Muscle layer of duodenum (tissue), 2 donors: ENCODE results near the gene PTPRN2.

Experiments
- H3K27ac ChIP-seq: one replicate; pipeline ENCODE4 v1.7.0; 2013; ENCODE audit warnings: mild to moderate bottlenecking, low read length
- H3K27me3 ChIP-seq: one replicate; pipeline ENCODE4 v1.7.0; 2013; ENCODE audit warnings: low read depth, mild to moderate bottlenecking, control low read depth, low read length
- H3K36me3 ChIP-seq, 2 donors: one replicate each; pipeline ENCODE4 v1.7.0; 2013; ENCODE audit warnings: low read length in 2 of 2, control low read depth in 1 of 2, mild to moderate bottlenecking in 1 of 2; ENCODE audit not compliant: insufficient read depth in 2 of 2, control insufficient read depth in 1 of 2
- H3K4me1 ChIP-seq, 2 donors: one replicate each; pipeline ENCODE4 v1.7.0; 2013; ENCODE audit warnings: low read length in 2 of 2, mild to moderate bottlenecking in 2 of 2, control low read depth in 1 of 2, moderate library complexity in 1 of 2; ENCODE audit not compliant: insufficient read depth in 2 of 2, control insufficient read depth in 1 of 2
- H3K4me3 ChIP-seq, 2 donors: one replicate each; pipeline ENCODE4 v1.7.0; 2013; ENCODE audit warnings: low read length in 2 of 2, low read depth in 1 of 2, mild to moderate bottlenecking in 1 of 2
- H3K9me3 ChIP-seq, 2 donors: one replicate each; pipeline ENCODE4 v1.7.0; 2013; ENCODE audit warnings: low read length in 2 of 2, control low read depth in 1 of 2, mild to moderate bottlenecking in 1 of 2; ENCODE audit not compliant: control insufficient read depth in 1 of 2
- donor health status: healthy.

PTPRN2 gene

GRCh38 chr7:158083526-158084310 lies 503.9 kb downstream of the PTPRN2 start:
- H3K36me3 ChIP-seq, result no peaks in the 10 kb centered on the region
- H3K4me1 ChIP-seq, result no peaks in the 10 kb centered on the region
- H3K27me3 ChIP-seq, result no peaks in the 10 kb centered on the region
- no peak overlapping the region for H3K4me3 ChIP-seq
- no peak overlapping the region for H3K27ac ChIP-seq
- H3K9me3 ChIP-seq, result peaks cover 0 to 10% of the 10 kb centered on the region in 2 donors

GRCh38 chr7:158082761-158083160 lies 504.9 kb downstream of the PTPRN2 start:
- Histone ChIP-seq H3K27me3 (no peaks in the 10 kb centered on the region), H3K4me1 (no peaks in the 10 kb centered on the region), H3K27ac (no peak overlapping the region), H3K9me3 (peaks cover 0 to 10% of the 10 kb centered on the region in 2 donors), H3K36me3 (no peaks in the 10 kb centered on the region), H3K4me3 (no peak overlapping the region)

DNA sequence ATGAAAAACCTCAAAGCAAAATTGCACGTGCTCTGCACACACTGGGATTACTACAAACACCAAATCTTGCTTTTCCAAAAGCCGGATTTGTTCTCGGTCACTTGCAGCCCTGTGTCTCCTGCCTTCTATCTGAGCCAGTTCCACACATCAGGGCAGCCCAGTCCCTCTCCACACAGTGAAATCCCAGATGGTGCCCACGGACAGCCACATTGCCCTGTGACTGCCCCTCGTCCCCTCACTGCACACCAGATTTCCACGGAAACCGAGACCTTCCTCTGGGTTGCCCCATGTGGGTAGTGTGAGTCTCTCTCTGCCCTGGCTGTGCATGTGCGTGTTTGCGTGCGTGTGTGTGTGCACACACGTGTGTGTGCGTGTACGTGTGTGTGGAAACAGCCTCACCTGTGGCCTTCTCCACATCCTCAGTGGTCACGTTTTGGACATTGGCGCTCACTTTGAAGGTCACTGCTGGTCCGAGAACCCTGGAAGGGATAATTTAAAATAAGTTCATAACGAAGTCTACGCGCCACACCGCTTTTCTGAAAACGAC lies 506.7 kb downstream of the PTPRN2 start:
- Histone ChIP-seq H3K4me1 (no peaks in the 10 kb centered on the region), H3K36me3 (no peaks in the 10 kb centered on the region), H3K27ac (no peak overlapping the region), H3K9me3 (no peaks in the 10 kb centered on the region), H3K4me3 (no peak overlapping the region), H3K27me3 (no peaks in the 10 kb centered on the region)

DNA sequence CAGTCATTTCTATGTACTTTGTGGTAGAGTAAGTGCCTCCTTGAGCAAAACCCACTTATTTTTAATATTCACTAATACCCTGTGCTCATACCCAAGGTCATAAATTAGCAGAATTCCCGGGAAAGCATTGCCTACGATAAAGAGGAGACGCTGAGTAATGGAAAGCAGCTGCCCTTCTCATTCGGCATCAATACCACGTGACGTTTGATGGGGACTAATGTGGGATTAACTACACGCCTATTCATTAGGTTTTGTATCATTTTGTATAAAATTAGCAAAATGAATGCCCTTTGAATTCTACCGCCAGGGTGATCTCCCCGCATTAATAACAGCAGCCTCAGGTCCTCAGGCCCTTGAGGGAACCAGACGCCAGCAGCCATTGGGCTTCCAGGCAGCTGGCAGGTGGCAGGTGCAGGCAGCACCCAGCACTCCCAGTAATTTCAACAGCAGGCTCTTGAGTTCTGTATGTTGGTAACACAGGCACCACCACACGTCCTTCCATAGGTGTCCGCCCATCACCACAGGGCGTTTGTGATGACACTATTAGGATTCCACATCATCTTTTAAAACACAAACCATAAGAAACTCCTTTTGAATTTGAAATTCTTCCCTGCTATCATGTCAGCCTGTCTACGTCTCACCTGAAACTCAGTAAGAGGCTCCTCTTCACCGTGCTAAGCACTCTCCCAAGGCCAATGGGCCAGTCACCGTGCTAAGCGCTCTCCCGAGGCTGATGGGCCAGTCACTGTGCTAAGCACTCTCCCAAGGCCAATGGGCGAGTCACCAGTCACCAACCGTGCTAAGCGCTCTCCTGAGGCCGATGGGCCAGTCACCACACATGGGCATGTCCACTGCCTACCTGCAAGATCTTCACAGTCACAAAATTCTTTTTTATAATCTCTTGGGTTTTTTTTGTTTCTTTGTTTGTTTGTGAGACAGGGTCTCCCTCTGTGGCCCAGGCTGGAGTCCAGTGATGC lies 509.4 kb downstream of the PTPRN2 start:
- no peaks in the 10 kb centered on the region for H3K9me3 ChIP-seq
- no peaks in the 10 kb centered on the region for H3K4me1 ChIP-seq
- H3K27ac ChIP-seq, result no peak overlapping the region
- H3K36me3 ChIP-seq, result no peaks in the 10 kb centered on the region
- no peaks in the 10 kb centered on the region for H3K27me3 ChIP-seq
- no peak overlapping the region for H3K4me3 ChIP-seq

DNA sequence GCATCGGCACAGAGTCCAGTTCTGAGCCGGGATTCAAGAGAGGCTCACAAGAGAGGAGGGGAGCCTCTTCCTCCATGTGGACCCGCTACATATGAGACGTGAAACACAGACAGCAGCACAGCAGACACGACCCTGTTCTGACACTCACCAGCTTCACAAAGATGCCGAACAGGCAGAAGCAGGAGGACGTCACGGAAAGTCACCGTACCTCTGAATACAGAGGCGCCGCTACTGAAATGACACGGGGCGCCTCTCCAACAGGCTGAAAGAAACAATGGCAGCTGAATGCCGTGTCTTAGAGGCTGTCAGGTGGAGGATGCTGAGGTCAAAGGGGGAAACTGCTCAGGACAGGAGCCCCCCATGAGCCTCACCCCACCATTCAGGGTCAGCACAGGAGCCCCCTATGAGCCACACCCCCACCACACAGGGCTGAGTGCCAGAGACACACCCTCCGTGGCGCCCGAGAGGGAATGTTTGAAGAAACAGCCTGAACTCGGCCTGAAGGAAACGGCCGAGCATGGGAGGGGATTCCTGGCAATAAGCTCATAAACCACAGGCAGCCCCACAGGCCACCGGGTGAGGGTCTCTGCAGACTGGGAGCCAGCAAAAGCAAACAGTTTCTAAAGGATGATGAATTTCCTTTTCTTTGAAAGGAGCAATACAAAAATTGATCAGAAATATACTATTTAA lies 510.3 kb downstream of the PTPRN2 start:
- Histone ChIP-seq H3K9me3 (no peaks in the 10 kb centered on the region), H3K27ac (no peak overlapping the region), H3K4me1 (no peaks in the 10 kb centered on the region), H3K36me3 (no peaks in the 10 kb centered on the region), H3K27me3 (no peaks in the 10 kb centered on the region), H3K4me3 (no peak overlapping the region)

GRCh38 chr7:158076656-158077055 lies 511.0 kb downstream of the PTPRN2 start:
- no peaks in the 10 kb centered on the region for H3K27me3 ChIP-seq
- no peak overlapping the region for H3K4me3 ChIP-seq
- H3K9me3 ChIP-seq, result no peaks in the 10 kb centered on the region
- no peaks in the 10 kb centered on the region for H3K36me3 ChIP-seq
- no peaks in the 10 kb centered on the region for H3K4me1 ChIP-seq
- H3K27ac ChIP-seq, result no peak overlapping the region

DNA sequence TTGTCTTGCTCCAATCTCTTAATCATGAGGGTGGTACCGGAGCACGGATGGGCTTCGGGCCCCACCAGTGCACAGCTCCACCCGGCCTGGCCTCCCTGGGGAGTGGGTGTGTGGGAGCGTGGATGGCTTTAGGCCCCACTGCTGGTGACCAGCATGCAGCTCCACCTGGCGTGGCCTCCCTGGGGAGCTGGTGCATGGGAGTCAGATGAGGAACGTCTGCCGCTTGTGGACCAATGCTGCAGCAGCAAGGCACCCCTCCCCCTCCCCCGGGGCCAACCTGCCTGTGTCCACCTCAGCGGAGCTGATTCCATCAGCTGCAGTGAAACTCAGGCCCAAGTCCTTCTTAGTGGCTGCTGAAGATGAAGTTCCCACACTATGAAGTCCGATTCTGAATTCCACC lies 511.4 kb downstream of the PTPRN2 start:
- Histone ChIP-seq H3K27me3 (no peaks in the 10 kb centered on the region), H3K9me3 (no peaks in the 10 kb centered on the region), H3K4me3 (no peak overlapping the region), H3K36me3 (no peaks in the 10 kb centered on the region), H3K4me1 (no peaks in the 10 kb centered on the region), H3K27ac (no peak overlapping the region)

DNA sequence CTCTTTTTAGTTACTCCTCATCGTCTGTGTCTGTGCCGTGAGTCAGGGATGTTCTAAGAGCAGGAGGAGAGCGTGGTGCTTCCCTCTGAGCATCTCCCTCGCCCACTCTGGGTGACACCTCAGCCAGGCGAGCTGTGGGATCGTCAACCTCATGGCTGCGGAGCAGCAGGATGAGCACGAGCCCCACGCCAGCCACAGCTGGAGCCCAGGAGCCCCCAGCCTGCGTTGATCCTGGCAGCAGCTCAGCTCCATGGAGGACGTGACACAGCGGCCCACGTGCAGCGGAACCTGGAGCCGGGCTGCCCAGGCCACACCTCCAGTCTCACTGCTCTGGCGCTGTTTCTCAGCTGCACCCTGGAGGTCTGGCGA lies 512.0 kb downstream of the PTPRN2 start:
- Histone ChIP-seq H3K27me3 (no peaks in the 10 kb centered on the region), H3K27ac (no peak overlapping the region), H3K4me3 (no peak overlapping the region), H3K36me3 (no peaks in the 10 kb centered on the region), H3K4me1 (no peaks in the 10 kb centered on the region), H3K9me3 (no peaks in the 10 kb centered on the region)

GRCh38 chr7:158074896-158075632 lies 512.6 kb downstream of the PTPRN2 start:
- H3K27ac ChIP-seq, result no peak overlapping the region
- no peaks in the 10 kb centered on the region for H3K9me3 ChIP-seq
- H3K27me3 ChIP-seq, result no peaks in the 10 kb centered on the region
- no peaks in the 10 kb centered on the region for H3K36me3 ChIP-seq
- no peak overlapping the region for H3K4me3 ChIP-seq
- no peaks in the 10 kb centered on the region for H3K4me1 ChIP-seq

DNA sequence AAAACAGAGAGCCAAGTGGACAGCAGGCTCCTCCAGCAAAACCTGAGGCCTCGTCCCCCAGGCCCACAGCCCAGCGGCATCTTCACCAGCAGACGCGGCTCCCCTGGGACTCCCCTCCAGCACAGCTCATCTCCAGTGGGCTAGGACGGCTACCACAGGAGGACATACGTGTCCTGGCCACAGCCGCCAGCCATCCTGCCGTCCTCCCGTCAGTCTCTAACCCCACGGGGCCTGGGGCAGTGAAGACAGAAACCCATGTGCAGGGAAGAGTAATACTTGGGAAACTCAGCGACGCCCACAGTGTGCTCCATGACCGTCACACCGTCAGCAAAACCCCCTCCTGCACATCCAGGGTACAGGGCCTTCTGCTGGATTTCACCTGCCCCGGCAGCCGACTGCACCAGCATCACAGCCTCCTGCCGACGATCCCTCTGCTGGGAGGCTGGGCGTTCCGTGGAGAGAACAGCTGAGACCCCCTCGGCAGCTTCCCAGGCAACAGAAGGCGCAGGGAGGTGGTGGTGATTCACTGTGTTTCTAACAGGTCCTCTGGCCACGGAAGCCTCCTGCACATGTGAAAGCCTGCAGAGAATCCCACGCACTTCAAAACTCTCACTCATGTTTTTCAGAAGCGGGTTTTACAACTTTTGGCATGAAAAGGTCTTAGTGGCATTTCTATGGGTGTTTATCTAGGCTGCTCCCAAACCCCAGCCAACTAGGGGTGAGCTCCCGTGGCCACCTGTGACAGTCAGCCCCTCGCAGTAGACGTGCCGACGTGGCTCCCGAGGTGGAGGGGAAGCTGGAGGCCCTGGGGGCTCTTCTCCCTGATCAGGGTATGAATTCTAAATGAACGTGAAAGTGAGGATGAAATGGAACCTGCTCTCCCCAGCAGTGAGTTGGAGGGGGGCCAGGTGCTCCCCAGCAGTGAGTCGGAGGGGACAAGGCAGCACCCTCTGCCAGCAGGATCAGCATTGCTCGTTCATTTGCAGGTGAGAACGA lies 513.5 kb downstream of the PTPRN2 start:
- H3K4me3 ChIP-seq, result no peak overlapping the region
- no peaks in the 10 kb centered on the region for H3K9me3 ChIP-seq
- no peaks in the 10 kb centered on the region for H3K4me1 ChIP-seq
- H3K27me3 ChIP-seq, result no peaks in the 10 kb centered on the region
- no peak overlapping the region for H3K27ac ChIP-seq
- H3K36me3 ChIP-seq, result no peaks in the 10 kb centered on the region
